ENCODE measurements around the gene GDAP1L1.

Gene GDAP1L1

DNA sequence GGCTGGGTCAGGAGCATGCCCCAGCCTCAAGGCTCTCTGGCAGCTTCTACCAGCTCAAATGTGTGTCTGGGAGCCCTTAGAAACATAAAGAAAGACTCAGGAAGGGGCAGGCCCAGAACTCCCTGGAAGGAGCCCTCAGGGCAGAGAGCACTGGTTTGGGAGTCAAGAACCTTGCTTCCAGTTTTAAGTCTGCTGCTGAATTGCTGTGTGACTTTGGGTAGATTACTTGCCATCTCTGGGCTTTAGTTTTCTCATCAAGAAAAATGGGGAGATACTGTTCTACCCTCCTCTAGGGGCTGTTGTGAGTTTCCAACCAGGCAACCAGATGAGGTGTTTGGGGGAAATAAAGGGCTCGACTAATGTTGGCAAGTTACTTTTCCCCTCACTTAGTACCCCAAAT lies 8.8 kb downstream of the GDAP1L1 start:
- DNase-seq (ENCODE audit: low read depth, low spot score): no peak
- H3K4me3 ChIP-seq (ENCODE audit: low read depth, low read length): no peak overlapping the region
- TF ChIP-seq, protein P1, sequence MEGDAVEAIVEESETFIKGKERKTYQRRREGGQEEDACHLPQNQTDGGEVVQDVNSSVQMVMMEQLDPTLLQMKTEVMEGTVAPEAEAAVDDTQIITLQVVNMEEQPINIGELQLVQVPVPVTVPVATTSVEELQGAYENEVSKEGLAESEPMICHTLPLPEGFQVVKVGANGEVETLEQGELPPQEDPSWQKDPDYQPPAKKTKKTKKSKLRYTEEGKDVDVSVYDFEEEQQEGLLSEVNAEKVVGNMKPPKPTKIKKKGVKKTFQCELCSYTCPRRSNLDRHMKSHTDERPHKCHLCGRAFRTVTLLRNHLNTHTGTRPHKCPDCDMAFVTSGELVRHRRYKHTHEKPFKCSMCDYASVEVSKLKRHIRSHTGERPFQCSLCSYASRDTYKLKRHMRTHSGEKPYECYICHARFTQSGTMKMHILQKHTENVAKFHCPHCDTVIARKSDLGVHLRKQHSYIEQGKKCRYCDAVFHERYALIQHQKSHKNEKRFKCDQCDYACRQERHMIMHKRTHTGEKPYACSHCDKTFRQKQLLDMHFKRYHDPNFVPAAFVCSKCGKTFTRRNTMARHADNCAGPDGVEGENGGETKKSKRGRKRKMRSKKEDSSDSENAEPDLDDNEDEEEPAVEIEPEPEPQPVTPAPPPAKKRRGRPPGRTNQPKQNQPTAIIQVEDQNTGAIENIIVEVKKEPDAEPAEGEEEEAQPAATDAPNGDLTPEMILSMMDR (IDR thresholded peaks at IDR 0.05; ENCODE audit: insufficient read depth, low read length, missing control alignments): no peak
- POLR2A ChIA-PET: no interaction called here
- CTCF ChIA-PET: no interaction called here

DNA sequence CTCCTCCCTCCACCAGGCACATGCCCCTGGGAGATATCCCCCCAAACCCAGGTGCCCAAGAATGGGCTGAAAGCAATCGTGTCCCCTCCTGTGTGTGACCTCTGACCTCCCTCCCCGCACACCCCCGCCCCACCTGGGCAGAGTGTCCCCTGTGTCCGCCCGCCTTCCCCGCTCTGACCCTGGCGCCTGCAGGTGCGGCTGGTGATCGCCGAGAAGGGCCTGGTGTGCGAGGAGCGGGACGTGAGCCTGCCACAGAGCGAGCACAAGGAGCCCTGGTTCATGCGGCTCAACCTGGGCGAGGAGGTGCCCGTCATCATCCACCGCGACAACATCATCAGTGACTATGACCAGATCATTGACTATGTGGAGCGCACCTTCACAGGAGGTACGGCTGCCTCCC lies 9.9 kb downstream of the GDAP1L1 start:
- DNase-seq (ENCODE audit: low read depth, low spot score): no peak
- POLR2A ChIA-PET: no interaction called here
- CTCF ChIA-PET: no interaction called here
- TF ChIP-seq, protein P1 (IDR thresholded peaks at IDR 0.05; ENCODE audit: insufficient read depth, low read length, missing control alignments): no peak
- no peak overlapping the region for H3K4me3 ChIP-seq (ENCODE audit: low read depth, low read length)

DNA sequence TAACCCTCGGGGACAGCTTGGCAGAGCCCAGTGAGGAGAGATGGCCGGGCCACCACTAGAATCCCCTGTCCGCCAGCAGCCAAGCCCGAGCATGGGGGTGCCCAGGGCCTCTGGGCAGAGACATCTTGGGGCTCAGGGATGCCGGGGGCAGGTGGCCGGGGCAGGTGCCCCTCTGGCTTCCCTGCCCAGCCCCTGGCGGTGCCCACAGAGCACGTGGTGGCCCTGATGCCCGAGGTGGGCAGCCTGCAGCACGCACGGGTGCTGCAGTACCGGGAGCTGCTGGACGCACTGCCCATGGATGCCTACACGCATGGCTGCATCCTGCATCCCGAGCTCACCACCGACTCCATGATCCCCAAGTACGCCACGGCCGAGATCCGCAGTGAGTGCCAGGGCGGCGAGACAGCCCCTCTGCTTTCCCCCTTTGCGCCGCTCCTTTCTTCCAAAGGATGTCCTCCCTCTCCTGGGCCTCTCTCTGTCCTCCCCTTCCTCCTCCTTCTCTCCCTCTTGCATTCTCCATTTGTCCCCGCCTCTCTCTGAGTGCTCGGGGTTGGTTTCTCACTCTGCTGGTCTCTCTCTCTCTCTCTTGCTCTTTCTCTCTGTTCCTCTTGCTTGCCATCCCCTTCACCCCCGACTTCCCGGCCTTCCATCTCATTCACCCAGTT lies 11.2 kb downstream of the GDAP1L1 start:
- CTCF ChIA-PET: no interaction called here
- TF ChIP-seq, protein P1 (IDR thresholded peaks at IDR 0.05; ENCODE audit: insufficient read depth, low read length, missing control alignments): no peak
- no peak overlapping the region for H3K4me3 ChIP-seq (ENCODE audit: low read depth, low read length)
- POLR2A ChIA-PET: no interaction called here
- no peak for DNase-seq (ENCODE audit: low read depth, low spot score)

DNA sequence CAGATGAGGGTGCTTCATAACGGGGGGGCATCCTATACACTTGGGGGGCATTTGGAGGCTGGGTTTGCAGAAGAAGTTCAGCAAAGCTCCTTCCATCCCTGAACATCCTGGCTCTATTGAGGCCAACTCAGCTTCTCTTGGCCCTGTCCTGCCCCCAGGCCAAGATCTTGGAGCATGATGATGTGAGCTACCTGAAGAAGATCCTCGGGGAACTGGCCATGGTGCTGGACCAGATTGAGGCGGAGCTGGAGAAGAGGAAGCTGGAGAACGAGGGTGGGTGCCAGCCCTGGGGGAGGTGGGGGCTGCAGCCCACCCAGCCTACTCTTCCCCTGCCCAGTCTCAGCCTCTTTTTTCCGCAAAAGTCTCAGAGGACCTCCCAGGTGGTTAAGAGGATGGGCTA lies 17.2 kb downstream of the GDAP1L1 start:
- POLR2A ChIA-PET: no interaction called here
- DNase-seq (ENCODE audit: low read depth, low spot score): no peak
- H3K4me3 ChIP-seq (ENCODE audit: low read depth, low read length): no peak overlapping the region
- TF ChIP-seq, protein P1 (IDR thresholded peaks at IDR 0.05; ENCODE audit: insufficient read depth, low read length, missing control alignments): no peak
- CTCF ChIA-PET: interaction anchor here (1.4 kb wide), 1 partner anchor 11 kb away, joined by 5 read pairs; no protein-coding TSS in a partner anchor

DNA sequence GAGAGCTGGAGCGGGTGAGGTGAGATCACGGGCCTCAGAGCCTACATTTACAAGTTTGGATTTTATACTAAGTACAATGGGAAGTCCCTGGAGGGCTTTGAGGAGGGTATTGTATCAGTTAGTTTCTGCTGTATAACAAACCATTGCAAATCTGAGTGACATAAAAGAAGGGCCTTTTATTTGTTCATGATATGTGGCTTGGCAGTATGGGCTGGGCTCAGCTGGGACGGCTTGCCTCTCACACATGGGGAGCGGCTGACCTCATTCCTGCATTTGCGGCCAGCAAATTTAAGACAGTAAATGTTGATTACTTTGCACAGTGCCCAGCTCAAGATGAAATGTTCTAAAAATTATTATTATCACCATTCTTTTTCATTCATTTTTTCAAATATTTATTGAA lies 21.7 kb downstream of the GDAP1L1 start:
- no peak for DNase-seq (ENCODE audit: low read depth, low spot score)
- ChIA-PET POLR2A (no interaction called here), CTCF (no interaction called here)
- TF ChIP-seq, protein P1 (IDR thresholded peaks at IDR 0.05; ENCODE audit: insufficient read depth, low read length, missing control alignments): no peak
- no peak overlapping the region for H3K4me3 ChIP-seq (ENCODE audit: low read depth, low read length)

DNA sequence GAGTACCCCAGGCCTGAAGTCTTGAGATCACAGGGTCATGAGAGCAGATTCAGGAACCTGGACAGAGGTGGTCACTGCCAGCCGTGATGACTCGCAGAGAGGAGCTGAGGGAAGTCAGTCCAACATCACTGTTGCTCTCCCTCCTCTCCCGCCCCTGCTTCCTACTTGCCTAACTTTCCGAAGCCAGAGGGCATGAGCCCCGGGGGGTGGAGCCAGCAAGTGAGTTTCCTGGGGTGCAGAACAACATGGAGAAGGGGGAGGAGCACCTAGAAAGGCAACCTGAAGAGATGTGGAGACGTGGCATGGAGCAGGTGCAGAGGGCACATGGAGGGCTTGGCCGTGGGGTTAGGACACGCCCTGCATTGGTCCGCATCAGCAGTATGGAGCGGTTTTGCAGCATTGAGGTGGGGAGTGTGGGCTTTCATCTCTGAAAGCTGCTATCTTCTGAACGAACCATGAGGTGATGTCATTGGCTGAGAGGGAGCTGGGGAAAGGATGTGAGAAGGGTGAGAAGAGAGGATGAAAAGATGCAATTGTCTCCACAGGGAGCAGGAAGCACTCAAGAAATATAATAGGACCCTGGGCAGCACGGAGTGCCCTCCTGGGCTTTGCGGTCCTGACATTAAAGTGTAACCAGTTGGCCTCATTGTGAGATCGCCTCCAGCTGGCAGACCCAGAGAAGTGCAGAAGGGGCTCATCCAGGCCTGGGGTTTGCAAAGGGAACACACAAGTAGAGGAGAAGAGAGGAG lies 25.0 kb downstream of the GDAP1L1 start:
- CTCF ChIA-PET: no interaction called here

More for the DNA sequence above, 25.0 kb downstream of the GDAP1L1 start:
- DNase-seq (ENCODE audit: low read depth, low spot score): no peak
- no peak overlapping the region for H3K4me3 ChIP-seq (ENCODE audit: low read depth, low read length)
- POLR2A ChIA-PET: no interaction called here
- TF ChIP-seq, protein P1 (IDR thresholded peaks at IDR 0.05; ENCODE audit: insufficient read depth, low read length, missing control alignments): no peak

Data from AG04449 (cell line).